BE2C (cell line): ENCODE data around the gene IPMK.
"Not testable (repeated sequence)": the region's sequence is repeated elsewhere in the genome, so short reads cannot be mapped to it uniquely, and the experiment has no call there.

Experiments
- DNase-seq: peaks from one replicate; pipeline ENCODE4 v3.0.0-alpha.2; 2020
- H3K27me3 ChIP-seq: fragments of 250-450 bp; sonication (Bioruptor Pico); 2 replicates; pipeline ENCODE4 v1.5.1; 2020; ENCODE audit warnings: mild to moderate bottlenecking
- H3K36me3 ChIP-seq: fragments of 250-450 bp; sonication (Bioruptor Pico); 2 replicates; pipeline ENCODE4 v1.5.1; 2020; ENCODE audit warnings: mild to moderate bottlenecking
- H3K4me1 ChIP-seq: fragments of 250-450 bp; sonication (Bioruptor Pico); 2 replicates; pipeline ENCODE4 v1.5.1; 2020
- H3K4me3 ChIP-seq: 2 replicates; pipeline ENCODE4 v1.5.1; 2011; ENCODE audit warnings: low read depth, low read length
- H3K9me3 ChIP-seq: fragments of 250-450 bp; sonication (Bioruptor Pico); 2 replicates; pipeline ENCODE4 v1.5.1; 2020
- TF ChIP-seq, protein P1 (sequence below): IDR thresholded peaks from 2 replicates; pipeline ENCODE4 v1.5.1; 2012; ENCODE audit warnings: mild to moderate bottlenecking, low read depth, low read length

IPMK gene

GRCh38 chr10:58254644-58255043, 13.1 kb downstream of the IPMK start:
- Histone ChIP-seq H3K4me3 (no peak overlapping the region), H3K36me3 (peaks cover 4% of the 10 kb centered on the region; the same call in 1 of the 2 replicates), H3K9me3 (peaks cover 4% of the 10 kb centered on the region), H3K4me1 (no peaks in the 10 kb centered on the region), H3K27me3 (no peaks in the 10 kb centered on the region)
- DNase-seq, result no peak
- TF ChIP-seq, protein P1, sequence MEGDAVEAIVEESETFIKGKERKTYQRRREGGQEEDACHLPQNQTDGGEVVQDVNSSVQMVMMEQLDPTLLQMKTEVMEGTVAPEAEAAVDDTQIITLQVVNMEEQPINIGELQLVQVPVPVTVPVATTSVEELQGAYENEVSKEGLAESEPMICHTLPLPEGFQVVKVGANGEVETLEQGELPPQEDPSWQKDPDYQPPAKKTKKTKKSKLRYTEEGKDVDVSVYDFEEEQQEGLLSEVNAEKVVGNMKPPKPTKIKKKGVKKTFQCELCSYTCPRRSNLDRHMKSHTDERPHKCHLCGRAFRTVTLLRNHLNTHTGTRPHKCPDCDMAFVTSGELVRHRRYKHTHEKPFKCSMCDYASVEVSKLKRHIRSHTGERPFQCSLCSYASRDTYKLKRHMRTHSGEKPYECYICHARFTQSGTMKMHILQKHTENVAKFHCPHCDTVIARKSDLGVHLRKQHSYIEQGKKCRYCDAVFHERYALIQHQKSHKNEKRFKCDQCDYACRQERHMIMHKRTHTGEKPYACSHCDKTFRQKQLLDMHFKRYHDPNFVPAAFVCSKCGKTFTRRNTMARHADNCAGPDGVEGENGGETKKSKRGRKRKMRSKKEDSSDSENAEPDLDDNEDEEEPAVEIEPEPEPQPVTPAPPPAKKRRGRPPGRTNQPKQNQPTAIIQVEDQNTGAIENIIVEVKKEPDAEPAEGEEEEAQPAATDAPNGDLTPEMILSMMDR, result no peak

GRCh38 chr10:58253184-58253583, 14.5 kb downstream of the IPMK start:
- H3K36me3 ChIP-seq, result peaks cover 4% of the 10 kb centered on the region; the same call in 1 of the 2 replicates
- no peaks in the 10 kb centered on the region for H3K27me3 ChIP-seq
- no peak overlapping the region for H3K4me3 ChIP-seq
- TF ChIP-seq, protein P1, result no peak
- peaks cover 4% of the 10 kb centered on the region for H3K9me3 ChIP-seq
- no peaks in the 10 kb centered on the region for H3K4me1 ChIP-seq
- no peak for DNase-seq

DNA sequence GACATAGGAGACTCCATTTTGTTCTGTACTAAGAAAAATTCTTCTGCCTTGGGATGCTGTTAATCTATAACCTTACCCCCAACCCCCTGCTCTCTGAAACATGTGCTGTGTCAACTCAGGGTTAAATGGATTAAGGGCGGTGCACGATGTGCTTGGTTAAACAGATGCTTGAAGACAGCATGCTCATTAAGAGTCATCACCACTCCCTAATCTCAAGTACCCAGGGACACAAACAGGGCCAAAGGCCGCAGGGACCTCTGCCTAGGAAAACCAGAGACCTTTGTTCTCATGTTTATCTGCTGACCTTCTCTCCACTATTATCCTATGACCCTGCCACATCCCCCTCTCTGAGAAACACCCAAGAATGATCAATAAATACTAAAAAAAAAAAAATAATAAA, 23.0 kb downstream of the IPMK start:
- not testable (repeated sequence) for H3K9me3 ChIP-seq, H3K27me3 ChIP-seq, H3K4me1 ChIP-seq, H3K4me3 ChIP-seq, DNase-seq, H3K36me3 ChIP-seq

GRCh38 chr10:58244242-58244641, 23.5 kb downstream of the IPMK start:
- DNase-seq, H3K27me3 ChIP-seq, H3K36me3 ChIP-seq, H3K9me3 ChIP-seq, H3K4me1 ChIP-seq, H3K4me3 ChIP-seq: not testable (repeated sequence)

DNA sequence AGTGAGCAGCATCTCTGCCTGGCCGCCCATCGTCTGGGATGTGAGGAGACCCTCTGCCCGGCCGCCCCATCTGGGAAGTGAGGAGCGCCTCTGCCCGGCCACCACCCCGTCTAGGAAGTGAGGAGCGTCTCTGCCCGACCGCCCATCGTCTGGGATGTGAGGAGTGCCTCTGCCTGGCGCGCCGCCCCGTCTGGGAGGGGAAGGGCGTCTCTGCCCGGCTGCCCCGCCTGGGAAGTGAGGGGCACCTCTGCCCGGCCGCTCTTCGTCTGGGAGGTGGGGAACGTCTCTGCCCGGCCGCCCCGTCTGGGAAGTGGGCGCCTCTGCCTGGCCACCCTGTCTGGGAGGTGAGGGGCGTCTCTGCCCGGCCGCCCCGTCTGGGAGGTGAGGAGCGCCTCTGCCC, 23.9 kb downstream of the IPMK start:
- not testable (repeated sequence) for H3K27me3 ChIP-seq, H3K36me3 ChIP-seq, H3K4me3 ChIP-seq, H3K9me3 ChIP-seq, DNase-seq, H3K4me1 ChIP-seq

GRCh38 chr10:58243269-58243668, 24.4 kb downstream of the IPMK start:
- DNase-seq, result no peak
- Histone ChIP-seq H3K4me3 (no peak overlapping the region), H3K4me1 (no peaks in the 10 kb centered on the region), H3K36me3 (no peaks in the 10 kb centered on the region), H3K27me3 (no peaks in the 10 kb centered on the region), H3K9me3 (no peaks in the 10 kb centered on the region)
- TF ChIP-seq, protein P1, result no peak

- Histone ChIP-seq H3K9me3 (no peaks in the 10 kb centered on the region), H3K4me3 (no peak overlapping the region), H3K36me3 (peaks cover 4% of the 10 kb centered on the region; the same call in 1 of the 2 replicates), H3K27me3 (no peaks in the 10 kb centered on the region), H3K4me1 (no peaks in the 10 kb centered on the region)
- no peak for DNase-seq
- TF ChIP-seq, protein P1, result no peak
Measured at GRCh38 chr10:58241346-58241745, 26.3 kb downstream of the IPMK start.

- H3K36me3 ChIP-seq, result peaks cover 4% of the 10 kb centered on the region; the same call in 1 of the 2 replicates
- no peak for DNase-seq
- H3K27me3 ChIP-seq, result no peaks in the 10 kb centered on the region
- TF ChIP-seq, protein P1, result no peak
- no peaks in the 10 kb centered on the region for H3K9me3 ChIP-seq
- no peak overlapping the region for H3K4me3 ChIP-seq
- H3K4me1 ChIP-seq, result no peaks in the 10 kb centered on the region
Measured at GRCh38 chr10:58240531-58240930, 27.2 kb downstream of the IPMK start.
